Mucosa of stomach (tissue), 1 donor: ENCODE results near the gene LTV1.
"Not testable (repeated sequence)": the region's sequence is repeated elsewhere in the genome, so short reads cannot be mapped to it uniquely, and the experiment has no call there.

Experiments used
- H3K27me3 ChIP-seq: one replicate; pipeline ENCODE4 v1.7.0; 2013; ENCODE audit warnings: mild to moderate bottlenecking, low read length; ENCODE audit not compliant: control insufficient read depth, insufficient read depth
- H3K36me3 ChIP-seq: one replicate; pipeline ENCODE4 v1.7.0; 2013; ENCODE audit warnings: low read length; ENCODE audit not compliant: control insufficient read depth, insufficient read depth
- H3K4me1 ChIP-seq: one replicate; pipeline ENCODE4 v1.7.0; 2013; ENCODE audit warnings: mild to moderate bottlenecking, low read length; ENCODE audit not compliant: control insufficient read depth, insufficient read depth
- H3K4me3 ChIP-seq: one replicate; pipeline ENCODE4 v1.7.0; 2013; ENCODE audit warnings: low read length
- H3K9ac ChIP-seq: one replicate; pipeline ENCODE4 v1.7.0; 2013; ENCODE audit warnings: mild to moderate bottlenecking, low read length, moderate library complexity
- H3K9me3 ChIP-seq: one replicate; pipeline ENCODE4 v1.7.0; 2013; ENCODE audit warnings: mild to moderate bottlenecking, low read length, moderate library complexity; ENCODE audit not compliant: control insufficient read depth
- donor health status: Pancreatic carcinoma.

The LTV1 gene

DNA sequence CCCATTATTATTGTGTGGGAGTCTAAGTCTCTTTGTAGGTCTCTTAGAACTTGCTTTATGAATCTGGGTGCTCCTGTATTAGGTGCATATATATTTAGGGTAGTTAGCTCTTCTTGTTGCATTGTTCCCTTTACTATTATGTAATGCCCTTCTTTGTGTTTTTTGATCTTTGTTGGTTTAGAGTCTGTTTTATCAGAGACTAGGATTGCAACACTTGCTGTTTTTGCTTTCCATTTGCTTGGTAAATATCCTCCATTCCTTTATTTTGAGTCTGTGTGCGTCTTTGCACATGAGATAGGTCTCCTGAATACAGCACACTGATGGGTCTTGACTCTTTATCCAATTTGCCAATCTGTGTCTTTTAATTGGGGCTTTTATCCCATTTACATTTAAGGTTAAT lies 11.9 kb downstream of the LTV1 start:
- H3K27me3 ChIP-seq, H3K4me1 ChIP-seq, H3K36me3 ChIP-seq, H3K9ac ChIP-seq, H3K4me3 ChIP-seq, H3K9me3 ChIP-seq: not testable (repeated sequence)

DNA sequence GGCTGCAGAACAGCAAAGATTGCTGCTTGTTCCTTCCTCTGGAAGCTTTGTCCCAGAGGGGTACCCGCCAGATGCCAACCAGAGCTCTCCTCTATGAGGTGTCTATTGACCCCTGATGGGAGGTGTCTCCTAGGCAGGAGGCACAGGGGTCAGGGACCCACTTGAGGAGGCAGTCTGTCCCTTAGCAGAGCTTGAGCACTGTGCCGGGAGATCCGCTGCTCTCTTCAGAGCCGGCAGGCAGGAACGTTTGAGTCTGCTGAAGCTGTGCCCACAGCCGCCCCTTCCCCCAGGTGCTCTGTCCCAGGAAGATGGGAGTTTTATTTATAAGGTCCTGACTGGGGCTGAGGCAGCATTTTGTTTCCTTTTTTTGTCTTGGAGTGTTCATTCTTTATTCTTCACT lies 13.6 kb downstream of the LTV1 start:
- not testable (repeated sequence) for H3K36me3 ChIP-seq, H3K4me3 ChIP-seq, H3K27me3 ChIP-seq

DNA sequence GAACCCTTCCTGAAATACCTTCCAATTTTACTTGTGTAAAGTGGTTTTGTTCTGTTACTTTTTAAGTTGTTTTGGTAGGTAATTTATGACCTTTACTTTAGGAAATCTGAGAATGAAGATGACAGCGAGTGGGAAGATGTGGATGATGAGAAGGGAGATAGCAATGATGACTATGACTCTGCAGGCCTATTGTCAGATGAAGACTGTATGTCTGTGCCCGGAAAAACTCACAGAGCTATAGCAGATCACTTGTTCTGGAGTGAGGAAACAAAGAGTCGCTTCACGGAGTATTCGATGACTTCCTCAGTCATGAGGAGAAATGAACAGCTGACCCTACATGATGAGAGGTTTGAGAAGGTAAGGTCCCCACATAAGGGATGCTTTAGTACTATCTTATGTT lies 14.5 kb downstream of the LTV1 start:
- Histone ChIP-seq H3K4me3 (no peak overlapping the region), H3K9ac (no peak overlapping the region), H3K4me1 (no peaks in the 10 kb centered on the region), H3K27me3 (no peaks in the 10 kb centered on the region), H3K36me3 (no peaks in the 10 kb centered on the region), H3K9me3 (no peaks in the 10 kb centered on the region)

More for the DNA sequence above, 13.6 kb downstream of the LTV1 start:
- H3K9me3 ChIP-seq, H3K9ac ChIP-seq, H3K4me1 ChIP-seq: not testable (repeated sequence)

DNA sequence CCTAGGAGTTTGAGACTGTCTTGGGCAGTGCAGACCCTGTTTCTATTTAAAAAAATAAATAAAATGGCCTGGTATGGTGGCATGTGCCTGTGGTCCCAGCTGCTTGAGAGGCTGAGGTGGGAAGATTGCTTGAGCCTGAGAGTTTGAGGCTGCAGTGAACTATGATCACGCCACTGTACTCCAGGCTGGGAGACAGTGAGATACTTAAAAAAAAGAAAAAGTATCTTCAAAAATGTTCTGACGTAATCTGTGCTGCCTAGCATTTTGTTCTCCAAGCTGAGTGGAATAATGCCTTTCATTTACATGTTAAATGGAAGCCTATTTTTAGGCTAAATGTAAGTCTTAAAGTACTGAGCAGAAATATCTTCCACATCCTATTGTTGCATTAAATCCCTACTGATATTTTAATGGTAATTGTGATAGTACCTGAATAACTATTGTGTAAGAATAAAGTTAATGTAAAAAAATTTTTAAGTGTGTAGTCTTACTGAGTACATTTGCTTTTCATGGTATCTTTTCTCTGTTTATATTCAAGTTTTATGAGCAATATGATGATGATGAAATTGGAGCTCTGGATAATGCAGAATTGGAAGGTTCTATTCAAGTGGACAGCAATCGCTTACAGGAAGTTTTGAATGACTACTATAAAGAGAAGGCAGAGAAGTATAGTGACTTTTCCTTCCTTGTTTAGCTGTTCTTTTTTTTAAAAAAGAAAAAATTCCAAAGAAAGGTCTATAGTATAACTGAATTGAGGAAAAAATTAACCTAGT lies 16.9 kb downstream of the LTV1 start:
- no peaks in the 10 kb centered on the region for H3K4me1 ChIP-seq
- H3K36me3 ChIP-seq = no peaks in the 10 kb centered on the region
- H3K27me3 ChIP-seq = no peaks in the 10 kb centered on the region
- H3K9me3 ChIP-seq = no peaks in the 10 kb centered on the region
- no peak overlapping the region for H3K9ac ChIP-seq
- no peak overlapping the region for H3K4me3 ChIP-seq

DNA sequence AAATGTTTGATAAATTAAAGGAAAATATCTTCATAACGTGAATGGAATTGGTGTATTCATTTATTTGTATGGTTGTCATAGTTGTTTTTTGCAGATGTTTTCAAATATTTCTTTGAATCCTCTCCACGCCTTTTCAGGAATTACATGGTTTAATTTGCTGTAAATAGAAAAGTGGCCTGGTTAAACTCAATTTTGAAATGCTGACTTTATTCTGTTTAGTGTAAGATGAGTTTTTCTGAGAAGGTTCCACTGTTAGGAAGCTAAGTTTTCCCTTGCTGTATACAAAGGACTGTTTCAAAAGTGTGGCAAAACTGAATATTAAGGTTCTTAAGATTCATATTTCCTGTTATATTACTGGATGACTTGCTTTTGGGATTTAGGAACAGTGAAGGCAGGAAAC lies 20.6 kb downstream of the LTV1 start:
- Histone ChIP-seq H3K4me3 (no peak overlapping the region), H3K36me3 (no peaks in the 10 kb centered on the region), H3K9ac (no peak overlapping the region)

DNA sequence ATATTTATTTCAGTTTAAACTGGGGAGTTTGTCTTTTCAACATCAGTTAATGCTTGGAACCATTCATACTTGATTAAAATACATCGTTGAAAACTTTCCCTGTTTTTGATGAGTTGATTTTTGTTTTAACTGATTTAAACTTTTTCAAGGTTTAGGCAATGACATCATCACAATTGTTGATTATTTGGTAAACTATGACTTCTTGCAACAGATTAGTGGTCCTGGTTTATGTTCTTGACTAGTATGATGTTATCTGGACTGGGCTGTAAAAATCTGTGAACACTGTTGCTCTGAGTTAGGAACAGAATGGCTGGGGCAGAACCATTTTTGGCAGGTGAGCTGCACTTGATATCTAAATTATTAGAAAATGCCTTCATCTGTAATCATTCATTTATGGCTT lies 21.1 kb downstream of the LTV1 start, which contains the start of gene ZC2HC1B:
ZC2HC1B (plus strand) TSS at position 241 of the 400 bp plus-strand sequence; CDS start at position 307, 66 bp downstream.
- H3K27me3 ChIP-seq = no peaks in the 10 kb centered on the region
- H3K4me1 ChIP-seq = no peaks in the 10 kb centered on the region
- H3K36me3 ChIP-seq = no peaks in the 10 kb centered on the region
- H3K9me3 ChIP-seq = no peaks in the 10 kb centered on the region
- no peak within 1 kb of the TSS for H3K4me3 ChIP-seq
- no peak within 1 kb of the TSS for H3K9ac ChIP-seq

More for the DNA sequence above, 20.6 kb downstream of the LTV1 start:
- no peaks in the 10 kb centered on the region for H3K9me3 ChIP-seq
- no peaks in the 10 kb centered on the region for H3K4me1 ChIP-seq
- H3K27me3 ChIP-seq = no peaks in the 10 kb centered on the region

DNA sequence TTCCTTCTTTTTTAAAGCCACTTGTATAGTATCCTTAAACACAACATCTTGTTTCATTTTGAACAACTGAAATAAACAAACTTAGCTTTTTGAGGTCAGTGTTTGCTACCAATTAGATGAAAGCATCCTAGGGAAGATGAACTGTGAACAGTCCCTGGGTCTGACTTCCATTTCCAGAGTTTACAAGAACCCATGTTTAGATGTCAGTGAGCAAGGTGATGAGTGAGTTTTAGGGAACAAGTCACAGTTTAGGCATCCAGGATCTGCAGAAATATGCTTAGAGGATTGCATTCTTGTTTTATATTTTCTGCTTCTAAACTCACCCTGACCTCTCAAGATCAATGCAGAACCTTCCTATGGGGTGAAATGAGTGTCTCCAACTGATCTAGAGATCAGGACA lies 24.1 kb downstream of the LTV1 start:
- Histone ChIP-seq H3K36me3 (no peaks in the 10 kb centered on the region), H3K9me3 (no peaks in the 10 kb centered on the region), H3K9ac (no peak overlapping the region), H3K27me3 (no peaks in the 10 kb centered on the region), H3K4me3 (no peak overlapping the region), H3K4me1 (no peaks in the 10 kb centered on the region)

DNA sequence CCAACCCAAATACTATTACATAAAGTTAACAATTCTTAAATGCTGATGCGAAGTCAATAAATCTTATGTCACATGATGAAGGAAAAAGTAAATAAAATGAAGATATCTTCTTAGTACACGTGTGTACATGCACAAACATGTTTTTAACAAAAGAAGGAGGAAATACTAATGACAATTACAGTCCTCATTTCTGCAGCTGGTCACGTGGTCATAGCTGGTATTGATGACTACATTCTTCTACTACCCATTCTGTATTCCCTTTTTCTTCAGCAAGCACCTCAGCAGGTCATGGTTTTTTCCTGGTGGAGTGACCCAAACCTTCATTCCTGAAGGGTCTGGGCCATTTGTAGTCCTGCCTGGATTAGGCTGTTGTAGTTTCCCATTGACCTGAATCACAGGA lies 25.7 kb downstream of the LTV1 start:
- not testable (repeated sequence) for H3K4me3 ChIP-seq, H3K27me3 ChIP-seq, H3K9me3 ChIP-seq, H3K9ac ChIP-seq, H3K4me1 ChIP-seq, H3K36me3 ChIP-seq

DNA sequence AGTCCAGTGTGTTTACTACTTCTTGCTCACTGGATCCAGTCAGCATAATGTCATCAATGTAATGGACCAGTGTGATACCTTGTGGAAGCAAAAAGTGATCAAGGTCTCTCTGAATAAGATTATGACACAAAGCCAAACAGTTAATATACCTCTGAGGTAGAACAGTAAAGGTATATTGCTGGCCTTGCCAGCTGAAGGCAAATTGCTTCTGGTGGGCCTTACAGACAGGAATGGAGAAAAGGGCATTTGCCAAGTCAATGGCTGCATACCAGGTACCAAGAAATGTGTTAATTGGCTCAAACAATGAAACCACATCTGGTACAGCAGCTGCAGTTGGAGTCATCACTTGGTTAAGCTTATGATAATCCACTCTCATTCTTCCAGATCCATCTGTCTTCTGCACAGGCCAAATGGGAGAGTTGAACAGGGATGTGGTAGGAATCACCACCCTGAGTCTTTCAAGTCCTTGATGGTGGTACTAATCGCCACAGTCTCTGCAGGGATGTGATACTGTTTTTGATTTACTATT lies 28.1 kb downstream of the LTV1 start:
- H3K4me1 ChIP-seq, H3K27me3 ChIP-seq, H3K9ac ChIP-seq, H3K36me3 ChIP-seq, H3K4me3 ChIP-seq, H3K9me3 ChIP-seq: not testable (repeated sequence)

DNA sequence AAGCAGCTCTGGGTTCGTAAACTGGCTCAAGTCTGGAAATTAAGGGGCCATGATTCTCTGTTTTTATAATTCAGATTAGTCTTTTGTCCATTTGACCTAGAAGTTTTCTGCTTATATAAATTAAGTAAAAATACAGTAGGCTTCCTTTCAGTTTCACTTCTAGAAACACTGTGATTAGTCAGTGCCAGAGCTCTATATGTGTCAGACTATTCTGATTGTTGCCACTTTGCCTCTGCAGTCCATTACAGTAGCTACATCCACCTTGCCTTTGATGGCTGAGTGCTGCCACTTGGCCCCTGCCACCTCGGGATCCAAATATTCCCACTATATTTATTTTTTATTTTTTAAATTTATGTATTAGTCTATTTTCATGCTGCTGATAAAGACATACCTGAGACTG lies 29.1 kb downstream of the LTV1 start:
- no peaks in the 10 kb centered on the region for H3K9me3 ChIP-seq
- no peak overlapping the region for H3K4me3 ChIP-seq
- H3K27me3 ChIP-seq = no peaks in the 10 kb centered on the region
- peaks cover 3% of the 10 kb centered on the region for H3K4me1 ChIP-seq
- H3K9ac ChIP-seq = no peak overlapping the region
- no peaks in the 10 kb centered on the region for H3K36me3 ChIP-seq

DNA sequence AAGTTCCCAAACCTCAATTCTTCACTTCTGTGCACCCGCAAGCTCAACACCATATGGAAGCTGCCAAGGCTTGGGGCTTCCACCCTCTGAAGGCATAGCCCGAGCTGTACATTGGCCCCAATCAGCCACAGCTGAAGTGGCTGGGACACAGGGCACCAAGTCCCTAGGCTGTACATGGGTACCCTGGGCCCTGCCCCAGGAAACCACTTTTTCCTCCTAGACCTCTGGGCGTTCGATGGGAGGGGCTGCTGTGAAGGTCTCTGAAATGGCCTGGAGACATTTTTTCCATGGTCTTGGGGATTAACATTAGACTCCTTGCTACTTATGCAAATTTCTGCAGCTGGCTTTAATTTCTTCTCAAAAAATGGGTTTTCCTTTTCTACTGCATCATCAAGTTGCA lies 30.5 kb downstream of the LTV1 start:
- H3K4me3 ChIP-seq, H3K9ac ChIP-seq, H3K4me1 ChIP-seq, H3K27me3 ChIP-seq, H3K9me3 ChIP-seq, H3K36me3 ChIP-seq: not testable (repeated sequence)

DNA sequence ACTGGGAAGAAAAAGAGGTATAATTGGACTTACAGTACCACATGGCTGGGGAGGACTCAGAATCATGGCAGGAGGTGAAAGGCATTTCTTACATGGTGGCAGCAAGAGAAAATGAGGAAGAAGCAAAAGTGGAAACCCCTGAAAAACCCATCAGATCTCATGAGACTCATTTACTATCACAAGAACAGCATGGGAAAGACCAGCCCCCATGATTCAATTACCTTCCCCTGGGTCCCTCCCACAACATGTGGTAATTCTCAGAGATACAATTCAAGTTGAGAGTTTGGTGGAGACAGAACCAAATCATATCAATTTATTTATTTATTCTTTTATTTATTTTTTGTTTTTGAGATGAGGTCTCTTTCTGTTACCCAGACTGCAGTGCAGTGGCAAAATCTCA lies 31.4 kb downstream of the LTV1 start:
- not testable (repeated sequence) for H3K4me1 ChIP-seq, H3K27me3 ChIP-seq, H3K4me3 ChIP-seq, H3K9me3 ChIP-seq, H3K36me3 ChIP-seq, H3K9ac ChIP-seq
